GM19324 (cell line): ENCODE results near the gene RNU5D-1.
"Not testable (repeated sequence)": the region's sequence is repeated elsewhere in the genome, so short reads cannot be mapped to it uniquely, and the experiment has no call there.

Experiments
- ATAC-seq: cut with Tn5 transposase; IDR thresholded peaks from one replicate; pipeline ENCODE4 v1.9.1; 2021; ENCODE audit warnings: mild to moderate bottlenecking, moderate library complexity; ENCODE audit not compliant: unreplicated experiment, low FRiP score

RNU5D-1 gene

GRCh38 chr1:44730741-44731512 is at the start of gene RNU5D-1:
TSS of gene RNU5D-1 (minus strand) at chr1:44731170.
- peak; percentile 65 for ATAC-seq

- ATAC-seq: no peak
Observed at GRCh38 chr1:44780583-44781121, 49.7 kb upstream of the RNU5D-1 start.

- ATAC-seq: no peak
Observed at GRCh38 chr1:44778705-44779576, 48.0 kb upstream of the RNU5D-1 start.

GRCh38 chr1:44777969-44778635 is 47.1 kb upstream of the RNU5D-1 start:
- no peak for ATAC-seq

GRCh38 chr1:44777547-44777946 is 46.6 kb upstream of the RNU5D-1 start:
- no peak for ATAC-seq

GRCh38 chr1:44776730-44777068 is 45.7 kb upstream of the RNU5D-1 start:
- ATAC-seq: no peak

- ATAC-seq: peak; percentile 18
Observed at GRCh38 chr1:44775930-44776729, 45.2 kb upstream of the RNU5D-1 start.

- peak; percentile 79 for ATAC-seq
Observed at GRCh38 chr1:44775078-44775929, 44.3 kb upstream of the RNU5D-1 start, which contains the start of gene RPS8. TSS of gene RPS8 (plus strand) at chr1:44775540. CDS start at chr1:44775597, 57 bp downstream.

GRCh38 chr1:44766421-44766820 is 35.5 kb upstream of the RNU5D-1 start:
- ATAC-seq: not testable (repeated sequence)

- ATAC-seq: no peak
Observed at GRCh38 chr1:44760876-44761275, 29.9 kb upstream of the RNU5D-1 start.

- ATAC-seq: no peak
Observed at GRCh38 chr1:44759077-44759476, 28.1 kb upstream of the RNU5D-1 start.

GRCh38 chr1:44757420-44757819 is 26.4 kb upstream of the RNU5D-1 start:
- peak; percentile 57 for ATAC-seq

GRCh38 chr1:44747878-44748277 is 16.9 kb upstream of the RNU5D-1 start:
- no peak for ATAC-seq

GRCh38 chr1:44743211-44743610 is 12.2 kb upstream of the RNU5D-1 start:
- ATAC-seq: no peak

GRCh38 chr1:44740179-44740617 is 9.2 kb upstream of the RNU5D-1 start:
- no peak for ATAC-seq

- peak; percentile 99 for ATAC-seq
Observed at GRCh38 chr1:44739307-44740178, 8.6 kb upstream of the RNU5D-1 start, which contains the start of gene KIF2C. TSS of gene KIF2C (plus strand) at chr1:44739837. CDS start at chr1:44739933, 96 bp downstream.

GRCh38 chr1:44738953-44739306 is 8.0 kb upstream of the RNU5D-1 start:
- not testable (repeated sequence) for ATAC-seq

- no peak for ATAC-seq
Observed at GRCh38 chr1:44735992-44736391, 5.0 kb upstream of the RNU5D-1 start.
